ENCODE data around the gene TTI1.

The TTI1 gene

DNA sequence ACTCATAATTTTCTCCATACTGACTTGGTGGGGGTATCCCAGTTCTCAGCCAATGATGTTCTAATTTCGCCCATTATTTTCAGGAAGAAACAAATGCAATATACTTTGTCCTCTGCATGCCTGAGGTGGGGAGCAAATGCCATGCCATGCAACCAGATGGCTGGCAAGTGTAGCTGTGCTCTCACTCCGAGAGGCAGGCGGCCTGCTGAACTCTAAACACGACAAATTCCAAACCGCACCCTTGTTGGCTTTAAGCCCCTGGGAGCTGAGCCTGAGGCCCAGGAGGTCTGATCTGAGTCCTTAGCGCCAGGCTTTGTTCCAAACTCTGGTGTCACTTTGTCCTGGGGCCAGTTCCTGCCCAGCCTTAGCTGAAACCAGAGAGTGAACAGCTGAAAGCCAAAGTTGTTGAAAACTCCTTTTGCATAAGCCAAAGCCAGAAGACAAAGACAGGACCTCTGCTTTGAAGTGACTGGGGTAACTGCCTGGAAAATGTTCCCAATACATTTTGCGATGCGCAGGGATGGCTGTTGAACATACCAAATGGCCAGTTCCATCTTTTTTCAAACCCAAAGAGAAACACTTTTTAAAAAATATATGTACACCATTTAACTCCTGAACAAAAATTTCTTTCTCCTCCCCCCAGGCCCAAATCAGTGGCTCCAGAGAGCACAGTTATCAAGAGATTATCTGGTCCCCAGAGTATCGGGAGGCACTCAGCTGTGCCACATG lies 46.2 kb downstream of the TTI1 start:
- DNase-seq (ENCODE audit: insufficient read length, low spot score) (no peak), FAIRE-seq (no peak)

DNA sequence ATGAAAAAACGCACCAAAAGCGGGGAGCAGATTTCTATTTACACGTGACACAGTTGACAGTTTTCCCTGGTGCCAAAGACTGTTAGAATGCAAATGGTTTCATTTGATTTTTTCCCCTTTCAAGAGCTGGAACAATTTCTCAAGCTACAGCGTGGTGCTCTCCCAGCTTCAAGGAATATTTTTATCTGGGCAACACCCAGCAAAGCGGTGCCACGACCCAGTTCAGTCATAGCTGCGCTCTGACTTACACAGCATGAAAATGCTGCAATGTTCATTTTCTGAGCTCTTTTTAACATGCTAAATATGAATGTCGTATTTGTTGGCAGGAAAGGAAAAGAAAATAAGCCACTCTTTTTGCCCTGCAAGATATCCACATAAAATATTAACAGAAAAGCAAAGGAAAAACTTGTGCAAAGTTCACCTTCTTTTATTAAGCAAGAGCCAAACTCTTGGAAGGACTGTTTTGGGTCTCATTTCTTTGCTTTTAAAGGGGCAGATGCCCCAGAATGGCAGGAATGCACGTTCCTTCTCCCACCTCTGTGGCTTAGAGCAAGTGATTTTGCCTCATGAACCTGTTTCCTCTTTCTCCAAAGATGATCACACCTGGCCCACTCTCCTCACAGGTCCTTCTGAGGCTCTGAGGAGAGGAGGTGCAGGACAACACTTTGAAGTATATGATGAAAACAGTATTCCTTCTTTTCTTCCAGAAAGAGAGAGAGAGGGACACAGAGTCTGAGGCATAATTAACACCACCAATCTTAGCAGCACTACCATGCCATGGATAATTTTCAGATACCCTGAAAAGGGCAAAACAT lies 47.0 kb downstream of the TTI1 start:
- no peak for DNase-seq (ENCODE audit: insufficient read length, low spot score)
- no peak for FAIRE-seq
- TF ChIP-seq POLR2AphosphoS5 (IDR thresholded peaks at IDR 0.05; ENCODE audit: low read depth, low read length) (no peak), POU2F2 (IDR thresholded peaks at IDR 0.05; ENCODE audit: low read depth, low read length) (no peak), SPI1 (IDR thresholded peaks at IDR 0.05; ENCODE audit: low read depth, low read length) (no peak)

More for the DNA sequence above, 46.2 kb downstream of the TTI1 start:
- TF ChIP-seq POLR2AphosphoS5 (IDR thresholded peaks at IDR 0.05; ENCODE audit: low read depth, low read length) (no peak), POU2F2 (IDR thresholded peaks at IDR 0.05; ENCODE audit: low read depth, low read length) (no peak), SPI1 (IDR thresholded peaks at IDR 0.05; ENCODE audit: low read depth, low read length) (no peak), TAF1 (IDR thresholded peaks at IDR 0.05; ENCODE audit: low read depth, low read length) (no peak)

DNA sequence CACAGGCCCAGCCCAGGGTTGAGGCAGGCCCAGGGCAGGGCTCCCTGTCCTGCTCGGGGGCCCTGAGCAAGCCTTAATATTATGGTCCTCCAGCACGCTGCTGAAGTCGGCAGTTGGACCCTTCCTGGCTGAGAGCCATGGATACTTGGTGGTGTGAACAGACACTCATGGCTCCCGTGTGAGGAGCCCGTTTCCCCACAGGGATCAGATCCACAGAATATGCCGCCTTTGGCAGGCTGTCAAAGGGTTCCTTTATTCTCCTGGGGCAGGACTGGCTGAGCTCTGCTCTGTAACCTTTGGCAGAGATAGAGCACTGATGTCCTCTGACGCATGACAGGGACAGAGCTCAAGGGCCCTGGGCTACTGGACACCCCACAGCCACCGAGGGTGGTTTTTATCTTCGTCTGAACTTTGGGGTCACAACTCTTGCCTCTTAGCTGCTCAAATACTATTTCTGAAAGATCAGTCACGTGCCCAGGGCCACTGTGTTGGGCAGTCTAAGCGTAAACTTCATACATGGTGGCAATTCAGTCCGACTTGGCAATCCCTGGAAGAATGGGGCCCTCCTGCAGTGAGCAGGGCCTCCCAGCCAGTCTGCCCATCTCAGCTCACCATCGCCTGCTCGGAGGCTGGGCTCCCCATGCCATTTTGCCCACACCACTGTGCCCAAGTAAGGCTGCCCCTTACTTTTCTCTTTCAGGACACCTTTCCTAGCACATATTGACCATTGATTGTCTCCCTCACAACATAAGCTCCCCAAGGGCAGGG lies 49.1 kb downstream of the TTI1 start:
- DNase-seq (ENCODE audit: insufficient read length, low spot score), result no peak
- no peak for TF ChIP-seq POLR2AphosphoS5 (IDR thresholded peaks at IDR 0.05; ENCODE audit: low read depth, low read length)
- TF ChIP-seq SPI1 (IDR thresholded peaks at IDR 0.05; ENCODE audit: low read depth, low read length), result no peak
- TF ChIP-seq POLR2A (IDR thresholded peaks at IDR 0.05; ENCODE audit: low read depth, low read length), result no peak
- TF ChIP-seq POU2F2 (IDR thresholded peaks at IDR 0.05; ENCODE audit: low read depth, low read length), result no peak
- no peak for TF ChIP-seq TAF1 (IDR thresholded peaks at IDR 0.05; ENCODE audit: low read depth, low read length)
- TF ChIP-seq PAX5 (IDR thresholded peaks at IDR 0.05; ENCODE audit: insufficient read depth, low read length, severe bottlenecking), result no peak
- FAIRE-seq, result no peak

DNA sequence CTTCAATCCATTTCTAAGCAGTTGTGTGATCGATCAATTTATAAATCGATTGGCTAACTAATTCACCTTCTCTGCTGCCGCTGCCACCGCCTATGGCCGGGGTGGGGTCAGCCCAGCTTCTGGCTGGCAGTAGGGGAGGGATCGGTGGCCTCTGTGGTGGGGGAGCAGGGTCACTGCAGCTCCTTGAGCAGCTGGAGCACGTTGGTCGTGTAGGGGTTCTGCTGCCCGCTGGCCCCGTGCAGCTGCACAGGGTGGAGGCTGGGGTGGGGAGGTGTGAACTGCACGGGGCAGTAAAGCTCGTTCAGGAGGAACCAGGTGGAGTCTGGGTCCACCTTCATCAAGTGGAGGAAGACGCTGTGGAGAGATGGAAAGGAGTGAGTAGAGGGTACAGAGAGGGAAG lies 50.0 kb downstream of the TTI1 start:
- TF ChIP-seq PAX5 (IDR thresholded peaks at IDR 0.05; ENCODE audit: insufficient read depth, low read length, severe bottlenecking) (no peak), TAF1 (IDR thresholded peaks at IDR 0.05; ENCODE audit: low read depth, low read length) (no peak), POLR2AphosphoS5 (IDR thresholded peaks at IDR 0.05; ENCODE audit: low read depth, low read length) (no peak), POU2F2 (IDR thresholded peaks at IDR 0.05; ENCODE audit: low read depth, low read length) (no peak), SPI1 (IDR thresholded peaks at IDR 0.05; ENCODE audit: low read depth, low read length) (no peak), POLR2A (IDR thresholded peaks at IDR 0.05; ENCODE audit: low read depth, low read length) (no peak)
- DNase-seq (ENCODE audit: insufficient read length, low spot score) (no peak), FAIRE-seq (no peak)

DNA sequence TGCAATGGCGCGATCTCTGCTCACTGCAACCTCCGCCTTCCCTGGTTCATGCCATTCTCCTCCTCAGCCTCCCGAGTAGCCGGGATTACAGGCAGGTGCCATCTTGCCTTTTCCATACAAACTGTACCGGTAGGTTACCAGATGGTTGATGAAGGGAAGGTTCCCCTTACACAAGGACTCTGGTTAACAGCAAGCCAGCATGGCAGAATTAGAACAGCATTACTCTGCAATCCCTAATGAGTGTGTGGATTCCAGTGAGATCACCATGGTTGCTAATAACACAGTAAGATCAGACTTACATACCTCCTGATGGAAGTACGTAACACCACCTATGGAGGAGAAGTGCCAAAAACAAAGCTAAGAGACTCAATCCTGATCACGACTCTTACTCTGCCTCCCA lies 51.7 kb downstream of the TTI1 start:
- DNase-seq (ENCODE audit: insufficient read length, low spot score) (no peak), FAIRE-seq (no peak)
- TF ChIP-seq PAX5 (IDR thresholded peaks at IDR 0.05; ENCODE audit: insufficient read depth, low read length, severe bottlenecking) (no peak), POLR2AphosphoS5 (IDR thresholded peaks at IDR 0.05; ENCODE audit: low read depth, low read length) (no peak), POU2F2 (IDR thresholded peaks at IDR 0.05; ENCODE audit: low read depth, low read length) (no peak), TAF1 (IDR thresholded peaks at IDR 0.05; ENCODE audit: low read depth, low read length) (no peak), SPI1 (IDR thresholded peaks at IDR 0.05; ENCODE audit: low read depth, low read length) (no peak), POLR2A (IDR thresholded peaks at IDR 0.05; ENCODE audit: low read depth, low read length) (no peak)

DNA sequence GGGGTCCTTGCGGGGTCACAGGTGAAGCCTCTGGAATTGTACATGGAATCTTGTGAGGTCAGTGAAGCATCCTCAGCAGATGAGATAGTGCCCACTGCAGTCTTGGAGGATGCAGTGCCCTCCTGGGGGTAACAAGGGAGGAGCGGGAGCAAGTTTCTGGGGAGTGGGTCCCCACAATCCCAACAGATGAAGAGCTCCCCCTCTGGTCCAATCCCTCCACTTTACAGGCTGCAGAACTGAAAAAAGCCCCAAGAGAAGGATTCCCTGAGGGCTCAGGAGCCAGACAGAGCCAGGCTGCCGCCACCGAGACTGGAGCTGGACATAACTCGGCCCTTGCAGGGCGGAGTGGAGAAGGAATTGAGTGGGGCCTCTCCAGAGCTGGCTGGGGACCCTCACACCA lies 52.4 kb downstream of the TTI1 start:
- DNase-seq (ENCODE audit: insufficient read length, low spot score) (no peak), FAIRE-seq (no peak)
- no peak for TF ChIP-seq TAF1 (IDR thresholded peaks at IDR 0.05; ENCODE audit: low read depth, low read length)
- TF ChIP-seq POLR2A (IDR thresholded peaks at IDR 0.05; ENCODE audit: low read depth, low read length), result no peak
- TF ChIP-seq POLR2AphosphoS5 (IDR thresholded peaks at IDR 0.05; ENCODE audit: low read depth, low read length), result no peak
- no peak for TF ChIP-seq PAX5 (IDR thresholded peaks at IDR 0.05; ENCODE audit: insufficient read depth, low read length, severe bottlenecking)
- no peak for TF ChIP-seq SPI1 (IDR thresholded peaks at IDR 0.05; ENCODE audit: low read depth, low read length)
- no peak for TF ChIP-seq POU2F2 (IDR thresholded peaks at IDR 0.05; ENCODE audit: low read depth, low read length)

DNA sequence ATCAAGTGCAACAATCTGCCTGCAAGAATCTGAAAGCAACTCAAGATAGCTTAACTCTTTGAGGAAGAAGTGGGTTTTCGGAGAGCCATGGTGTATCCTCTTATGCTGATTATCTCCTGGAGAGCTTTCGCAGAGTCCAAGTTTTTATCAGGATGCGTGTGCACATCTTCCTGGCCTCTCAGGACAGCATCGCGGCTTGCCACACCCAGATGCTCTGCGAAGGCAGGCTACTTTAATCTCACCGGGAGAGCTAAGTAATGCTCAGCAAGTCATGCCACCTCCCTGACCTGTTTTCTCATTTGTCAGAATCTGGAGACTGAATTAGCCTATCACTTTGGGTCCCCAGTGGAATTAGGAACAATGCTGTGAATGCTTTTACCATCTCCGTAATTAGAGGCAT lies 52.9 kb downstream of the TTI1 start:
- no peak for TF ChIP-seq POLR2A (IDR thresholded peaks at IDR 0.05; ENCODE audit: low read depth, low read length)
- TF ChIP-seq POLR2AphosphoS5 (IDR thresholded peaks at IDR 0.05; ENCODE audit: low read depth, low read length), result no peak
- no peak for TF ChIP-seq SPI1 (IDR thresholded peaks at IDR 0.05; ENCODE audit: low read depth, low read length)
- TF ChIP-seq PAX5 (IDR thresholded peaks at IDR 0.05; ENCODE audit: insufficient read depth, low read length, severe bottlenecking), result no peak
- TF ChIP-seq POU2F2 (IDR thresholded peaks at IDR 0.05; ENCODE audit: low read depth, low read length), result no peak
- no peak for TF ChIP-seq TAF1 (IDR thresholded peaks at IDR 0.05; ENCODE audit: low read depth, low read length)
- FAIRE-seq, result no peak
- DNase-seq (ENCODE audit: insufficient read length, low spot score), result no peak

DNA sequence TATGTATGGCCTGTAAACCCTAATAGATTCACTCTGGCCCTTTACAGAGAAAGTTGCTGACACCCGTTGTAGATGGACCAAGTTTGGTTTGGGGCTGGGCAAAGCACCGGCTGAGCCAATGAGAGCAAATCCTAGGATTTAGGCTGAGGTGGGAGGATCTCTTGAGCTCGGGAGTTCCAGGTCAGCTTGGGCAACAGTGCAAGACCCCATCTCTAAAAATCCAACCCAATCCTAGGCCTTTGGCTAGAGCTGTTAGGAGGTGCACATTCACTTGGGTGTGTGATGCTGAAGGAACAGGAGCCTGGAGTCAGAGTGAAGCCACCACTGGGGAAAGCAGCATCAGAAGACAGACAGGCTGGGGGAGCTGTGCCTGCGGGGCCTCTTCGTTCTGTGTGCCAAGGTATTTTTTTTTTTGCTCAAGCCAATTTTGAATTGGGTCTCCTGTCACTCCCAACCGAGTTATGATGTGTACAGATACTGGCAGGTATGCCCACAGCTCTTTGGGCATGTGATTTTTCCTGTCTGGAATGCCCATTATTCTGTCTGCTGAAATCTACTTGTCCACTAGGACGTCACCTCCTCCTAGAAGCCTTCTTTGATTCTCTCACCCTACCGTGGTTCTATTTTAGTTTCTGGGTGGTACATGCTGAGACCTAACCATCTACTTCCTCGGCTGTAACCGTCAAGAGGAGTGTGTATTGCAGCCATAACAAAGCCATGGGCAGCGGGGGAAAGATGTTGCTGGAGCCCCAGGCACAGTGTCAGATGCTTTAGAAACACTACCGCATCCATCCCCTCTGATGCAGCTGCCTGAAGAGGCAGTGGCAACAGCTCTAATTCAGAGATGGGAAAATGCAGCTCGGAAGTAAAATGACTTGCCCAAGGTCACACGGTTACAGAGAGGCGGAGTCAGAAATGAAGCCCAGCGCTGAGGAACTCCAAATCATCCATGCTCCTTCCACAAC lies 54.0 kb downstream of the TTI1 start:
- no peak for DNase-seq (ENCODE audit: insufficient read length, low spot score)
- FAIRE-seq, result no peak
- TF ChIP-seq PAX5 (IDR thresholded peaks at IDR 0.05; ENCODE audit: insufficient read depth, low read length, severe bottlenecking), result no peak
- no peak for TF ChIP-seq POU2F2 (IDR thresholded peaks at IDR 0.05; ENCODE audit: low read depth, low read length)
- TF ChIP-seq SPI1 (IDR thresholded peaks at IDR 0.05; ENCODE audit: low read depth, low read length), result no peak
- TF ChIP-seq TAF1 (IDR thresholded peaks at IDR 0.05; ENCODE audit: low read depth, low read length), result no peak
- TF ChIP-seq POLR2AphosphoS5 (IDR thresholded peaks at IDR 0.05; ENCODE audit: low read depth, low read length), result no peak
- no peak for TF ChIP-seq POLR2A (IDR thresholded peaks at IDR 0.05; ENCODE audit: low read depth, low read length)
